ENCODE measurements around the gene RMND5A. TPM values are rescaled to one million over a fixed set of nuclear protein-coding genes. Genes with fewer than 3 reads are reported as not detected.

The RMND5A gene
- total and polyA plus RNA-seq, 7 donors = 17.7 to 90.8 (median 72.4) TPM

DNA sequence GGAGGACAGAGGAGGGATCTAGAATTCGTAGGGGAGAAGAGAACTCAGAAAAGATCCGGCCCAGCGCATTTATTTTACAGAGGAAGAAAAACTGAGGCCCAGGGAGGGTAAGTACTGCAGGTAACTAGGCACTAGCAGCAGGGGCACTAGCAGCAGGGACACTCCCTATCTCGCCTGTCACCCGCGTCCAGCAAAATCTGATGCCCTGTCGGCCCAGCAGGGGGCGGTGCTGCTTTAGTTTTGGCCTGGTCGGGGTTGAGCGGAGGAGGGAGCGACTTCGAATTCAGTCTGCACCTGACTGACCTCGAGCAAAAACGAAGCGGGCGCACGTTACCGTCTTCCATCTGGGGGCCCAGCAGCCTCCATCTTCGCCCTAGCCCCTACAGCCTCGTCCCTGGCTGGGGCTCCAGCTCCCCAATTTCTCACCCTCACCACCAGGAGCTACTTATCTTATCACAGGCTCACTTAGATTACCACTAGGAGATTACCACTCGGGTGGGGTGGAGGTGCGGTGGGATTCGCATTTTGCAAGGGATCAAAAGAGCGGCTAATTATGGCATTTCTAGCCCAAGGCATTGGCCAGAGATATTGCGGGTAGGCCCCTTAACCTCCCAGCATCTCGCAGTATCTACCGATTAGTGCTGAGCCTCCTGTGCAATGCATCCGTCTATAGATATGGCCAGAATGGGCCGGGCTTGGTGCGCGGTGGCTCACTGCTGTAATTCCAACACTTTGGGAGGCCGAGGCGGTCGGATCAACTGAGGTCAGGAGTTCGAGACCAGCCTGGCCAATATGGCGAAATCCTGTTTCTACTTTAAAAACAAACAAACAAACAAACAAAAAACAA, 88.4 kb downstream of the RMND5A start:
- H3K4me3 ChIP-seq = peak overlapping the region; percentile 64
- no peaks in the 10 kb centered on the region for H3K36me3 ChIP-seq (ENCODE audit: insufficient read depth in 1 of 2, low read depth in 1 of 2)
- WGBS, 3 donors = 14 to 19% (median 16%) methylated on average over 36 of the region's 36 CpGs
- TF ChIP-seq, protein P1, sequence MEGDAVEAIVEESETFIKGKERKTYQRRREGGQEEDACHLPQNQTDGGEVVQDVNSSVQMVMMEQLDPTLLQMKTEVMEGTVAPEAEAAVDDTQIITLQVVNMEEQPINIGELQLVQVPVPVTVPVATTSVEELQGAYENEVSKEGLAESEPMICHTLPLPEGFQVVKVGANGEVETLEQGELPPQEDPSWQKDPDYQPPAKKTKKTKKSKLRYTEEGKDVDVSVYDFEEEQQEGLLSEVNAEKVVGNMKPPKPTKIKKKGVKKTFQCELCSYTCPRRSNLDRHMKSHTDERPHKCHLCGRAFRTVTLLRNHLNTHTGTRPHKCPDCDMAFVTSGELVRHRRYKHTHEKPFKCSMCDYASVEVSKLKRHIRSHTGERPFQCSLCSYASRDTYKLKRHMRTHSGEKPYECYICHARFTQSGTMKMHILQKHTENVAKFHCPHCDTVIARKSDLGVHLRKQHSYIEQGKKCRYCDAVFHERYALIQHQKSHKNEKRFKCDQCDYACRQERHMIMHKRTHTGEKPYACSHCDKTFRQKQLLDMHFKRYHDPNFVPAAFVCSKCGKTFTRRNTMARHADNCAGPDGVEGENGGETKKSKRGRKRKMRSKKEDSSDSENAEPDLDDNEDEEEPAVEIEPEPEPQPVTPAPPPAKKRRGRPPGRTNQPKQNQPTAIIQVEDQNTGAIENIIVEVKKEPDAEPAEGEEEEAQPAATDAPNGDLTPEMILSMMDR (IDR thresholded peaks at IDR 0.05) = peak; percentile 92
- DNase-seq = peak; percentile 87 to 92
- no peaks in the 10 kb centered on the region for H3K9me3 ChIP-seq
- intact Hi-C loops (cut with DNase I) = no loop called here
- no peak overlapping the region for H3K27ac ChIP-seq
- H3K27me3 ChIP-seq (ENCODE audit: insufficient read depth in 3 of 3, low read length in 2 of 3) = peaks cover 0 to 35% (median 4%) of the 10 kb centered on the region in 3 donors
- peaks cover 4% of the 10 kb centered on the region for H3K4me1 ChIP-seq
- peak; percentile 96 to 99 (median 98) for ATAC-seq

DNA sequence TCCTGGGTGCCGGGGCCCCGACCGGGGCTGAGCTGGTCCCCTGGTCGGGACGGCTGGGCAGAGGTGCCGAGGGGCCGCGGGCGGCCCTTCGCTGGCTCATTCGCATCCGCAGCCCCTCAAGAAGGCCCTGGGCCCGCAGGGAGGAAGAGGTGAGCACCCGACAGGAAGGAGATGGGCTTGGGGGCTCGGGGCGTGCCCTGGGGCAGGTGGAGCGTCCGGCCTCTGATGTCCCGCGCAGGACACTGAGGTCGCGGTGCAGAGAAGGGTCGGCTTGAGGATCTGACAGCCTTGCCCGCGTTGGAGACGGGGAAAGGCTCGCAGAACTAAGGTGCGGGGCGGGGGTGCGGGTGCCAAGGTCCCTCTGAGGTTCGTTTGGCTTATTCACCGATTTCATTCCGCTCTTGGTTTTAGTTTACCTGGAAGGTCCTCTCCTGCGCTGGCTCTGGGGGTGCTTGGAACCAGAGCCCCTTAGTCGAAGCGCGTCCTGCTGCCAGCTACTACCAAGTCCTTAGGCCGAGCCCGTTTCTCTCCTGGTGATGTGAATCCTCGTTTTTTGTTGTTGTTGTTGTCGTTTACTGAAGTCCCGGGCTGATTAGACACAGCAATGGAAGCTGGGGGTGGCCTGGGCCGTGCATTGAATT, 89.5 kb downstream of the RMND5A start:
- DNase-seq (no peak), ATAC-seq (no peak)
- Histone ChIP-seq H3K27ac (no peak overlapping the region), H3K36me3 (ENCODE audit: insufficient read depth in 1 of 2, low read depth in 1 of 2) (no peaks in the 10 kb centered on the region), H3K9me3 (no peaks in the 10 kb centered on the region), H3K4me3 (no peak overlapping the region), H3K27me3 (ENCODE audit: insufficient read depth in 3 of 3, low read length in 2 of 3) (peaks cover 0 to 35% (median 4%) of the 10 kb centered on the region in 3 donors), H3K4me1 (peaks cover 4% of the 10 kb centered on the region)
- TF ChIP-seq, protein P1 (IDR thresholded peaks at IDR 0.05) = no peak
- intact Hi-C loops (cut with DNase I) = no loop called here
- 24 to 31% (median 25%) methylated on average over 41 to 43 of the region's 43 CpGs for WGBS, 3 donors

- WGBS, 3 donors = 71 to 83% (median 74%) methylated on average over 1 of the region's 1 CpG
- Histone ChIP-seq H3K36me3 (ENCODE audit: insufficient read depth in 1 of 2, low read depth in 1 of 2) (no peaks in the 10 kb centered on the region), H3K4me1 (no peaks in the 10 kb centered on the region), H3K9me3 (no peaks in the 10 kb centered on the region), H3K4me3 (no peak overlapping the region), H3K27me3 (ENCODE audit: insufficient read depth in 3 of 3, low read length in 2 of 3) (peaks cover 0 to 8% (median 0%) of the 10 kb centered on the region in 3 donors), H3K27ac (no peak overlapping the region)
- TF ChIP-seq, protein P1 (IDR thresholded peaks at IDR 0.05) = no peak
- ATAC-seq (no peak), DNase-seq (no peak)
- intact Hi-C loops (cut with DNase I) = no loop called here
These were observed 95.5 kb downstream of the RMND5A start for GRCh38 chr2:86815611-86816010.

- Histone ChIP-seq H3K9me3 (peaks cover 4% of the 10 kb centered on the region), H3K27ac (no peak overlapping the region), H3K4me1 (no peaks in the 10 kb centered on the region), H3K36me3 (ENCODE audit: insufficient read depth in 1 of 2, low read depth in 1 of 2) (no peaks in the 10 kb centered on the region), H3K4me3 (no peak overlapping the region), H3K27me3 (ENCODE audit: insufficient read depth in 3 of 3, low read length in 2 of 3) (no peaks in the 10 kb centered on the region)
- intact Hi-C loops (cut with DNase I) = no loop called here
- 91 to 94% (median 93%) methylated on average over 4 of the region's 4 CpGs for WGBS, 3 donors
- DNase-seq = no peak
- no peak for ATAC-seq
- TF ChIP-seq, protein P1 (IDR thresholded peaks at IDR 0.05) = no peak
These were observed 98.2 kb downstream of the RMND5A start for GRCh38 chr2:86818114-86818801.

All from psoas muscle (tissue), 8 donors.